PC-3 (cell line): ENCODE measurements around the gene PRKAR1B. TPM values are rescaled to one million over a fixed set of nuclear protein-coding genes. Genes with fewer than 3 reads are reported as not detected.

Experiments
- ATAC-seq: fragments of 200-7000 bp; cut with Tn5 transposase; 2 replicates; pipeline ENCODE4 v1.9.1; 2020; ENCODE audit warnings: mild to moderate bottlenecking, moderate library complexity
- BruUV-seq: library from RNA; stranded (reverse); fragments of 400-500 nt; replicated peaks from 2 replicates; lab custom pipeline; 2021; lab: Mats Ljungman, UMichigan
- CTCF ChIA-PET: fragments of 300-600 bp; sonication (Branson Sonifier 250); formaldehyde crosslinking; loops from one replicate; lab custom pipeline; 2022; ENCODE audit warnings: antibody characterized with exemption; lab: Charles Lee
- POLR2A ChIA-PET: fragments of 300-600 bp; sonication (Branson Sonifier 250); formaldehyde crosslinking; loops from one replicate; lab custom pipeline; 2022; ENCODE audit warnings: antibody characterized with exemption; ENCODE audit not compliant: unreplicated experiment; lab: Charles Lee
- DNase-seq: peaks from one replicate; pipeline ENCODE4 v3.0.0-alpha.2; 2015
- H2AFZ ChIP-seq: fragments of 300-600 bp; sonication (generic); 2 replicates; pipeline ENCODE4 v1.6.0; 2016; ENCODE audit warnings: antibody characterized with exemption, low read length
- H3F3A ChIP-seq: fragments of 300-600 bp; sonication (generic); one replicate; pipeline ENCODE4 v1.6.0; 2017; ENCODE audit warnings: antibody characterized with exemption, low read length, control low read depth, mild to moderate bottlenecking; ENCODE audit not compliant: unreplicated experiment
- H3K27ac ChIP-seq: fragments of 300-600 bp; sonication (generic); 2 replicates; pipeline ENCODE4 v1.5.1; 2016; ENCODE audit warnings: mild to moderate bottlenecking, low read length
- H3K27me3 ChIP-seq: fragments of 300-600 bp; sonication (generic); 2 replicates; pipeline ENCODE4 v1.6.1; 2016; ENCODE audit warnings: low read length, mixed read lengths
- H3K36me3 ChIP-seq: fragments of 300-600 bp; sonication (generic); 2 replicates; pipeline ENCODE4 v1.6.1; 2016; ENCODE audit warnings: low read depth, mixed run types, low read length, mixed read lengths
- H3K4me1 ChIP-seq: fragments of 300-600 bp; sonication (generic); 2 replicates; pipeline ENCODE4 v1.5.1; 2016; ENCODE audit warnings: low read length; ENCODE audit not compliant: insufficient read depth
- H3K4me2 ChIP-seq: fragments of 300-600 bp; sonication (generic); 2 replicates; pipeline ENCODE4 v1.6.0; 2016; ENCODE audit warnings: low read length
- H3K4me3 ChIP-seq: fragments of 300-600 bp; sonication (generic); 2 replicates; pipeline ENCODE4 v1.5.1; 2016; ENCODE audit warnings: mild to moderate bottlenecking, low read length, mixed read lengths
- H3K79me2 ChIP-seq: fragments of 300-600 bp; sonication (generic); 2 replicates; pipeline ENCODE4 v1.6.1; 2017; ENCODE audit warnings: low read length, mixed read lengths
- H3K9ac ChIP-seq: fragments of 300-600 bp; sonication (generic); 2 replicates; pipeline ENCODE4 v1.6.0; 2016; ENCODE audit warnings: mild to moderate bottlenecking, low read length
- H3K9me2 ChIP-seq: fragments of 300-600 bp; sonication (generic); replicated peaks from 2 replicates; pipeline ENCODE4 v1.6.1; 2016; ENCODE audit warnings: mixed run types, low read length, mixed read lengths
- H3K9me3 ChIP-seq: fragments of 300-600 bp; sonication (generic); 2 replicates; pipeline ENCODE4 v1.6.1; 2016; ENCODE audit warnings: low read length, mixed read lengths
- H4K20me1 ChIP-seq: fragments of 300-600 bp; sonication (generic); 2 replicates; pipeline ENCODE4 v1.6.1; 2016; ENCODE audit warnings: low read length, mixed read lengths
- EZH2 ChIP-seq: fragments of 300-600 bp; sonication (generic); IDR thresholded peaks from one replicate; pipeline ENCODE4 v1.6.1; 2017; ENCODE audit warnings: antibody characterized with exemption, mild to moderate bottlenecking, low read length; ENCODE audit not compliant: unreplicated experiment
- EZH2phosphoT487 ChIP-seq: fragments of 300-600 bp; sonication (generic); IDR thresholded peaks from 2 replicates; pipeline ENCODE4 v1.6.1; 2018; ENCODE audit warnings: mild to moderate bottlenecking, antibody characterized with exemption, low read length, borderline replicate concordance
- intact Hi-C: fragments of 100-400 bp; cut with micrococcal nuclease; formaldehyde crosslinking; loops from 2 replicates; pipeline ENCODE4 v1.9.0; 2023
- total RNA-seq: library from RNA; depleted of rRNA; stranded (reverse); fragments of >200 nt; gene quantifications from 2 replicates; pipeline ENCODE4 v1.2.3, GENCODE V29; 2014
- TF ChIP-seq, protein P1 (sequence below): fragments of 300-600 bp; sonication (generic); conservative IDR thresholded peaks from 2 replicates; pipeline ENCODE4 v1.5.1; 2017; ENCODE audit warnings: antibody characterized with exemption, low read depth, mild to moderate bottlenecking, low read length

Gene PRKAR1B
- total RNA-seq, 1 experiment from 2014 or later, result 15.6 TPM

DNA sequence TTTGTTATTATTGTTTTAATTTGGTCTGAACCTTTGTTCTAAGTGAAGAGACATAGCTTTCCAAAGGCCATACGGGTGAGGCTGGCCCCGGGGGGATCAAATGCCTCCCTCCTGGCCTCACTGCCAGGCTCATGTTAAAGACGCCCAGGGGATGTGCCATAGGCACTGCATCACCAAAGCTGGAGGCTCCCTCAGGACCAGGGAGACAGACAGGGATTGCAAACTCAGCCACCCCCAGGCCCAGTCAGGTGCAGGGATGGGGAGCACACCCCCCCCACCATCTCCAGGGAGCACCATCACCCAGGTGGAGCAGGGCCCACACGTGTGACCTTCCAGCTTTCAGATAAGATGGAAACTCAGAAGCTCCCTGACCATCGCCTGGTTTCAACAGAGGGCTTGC, 96.5 kb downstream of the PRKAR1B start:
- peaks cover 11% of the 10 kb centered on the region; the same call in 1 of the 2 replicates for H3K79me2 ChIP-seq
- DNase-seq, result no peak
- TF ChIP-seq, protein P1, sequence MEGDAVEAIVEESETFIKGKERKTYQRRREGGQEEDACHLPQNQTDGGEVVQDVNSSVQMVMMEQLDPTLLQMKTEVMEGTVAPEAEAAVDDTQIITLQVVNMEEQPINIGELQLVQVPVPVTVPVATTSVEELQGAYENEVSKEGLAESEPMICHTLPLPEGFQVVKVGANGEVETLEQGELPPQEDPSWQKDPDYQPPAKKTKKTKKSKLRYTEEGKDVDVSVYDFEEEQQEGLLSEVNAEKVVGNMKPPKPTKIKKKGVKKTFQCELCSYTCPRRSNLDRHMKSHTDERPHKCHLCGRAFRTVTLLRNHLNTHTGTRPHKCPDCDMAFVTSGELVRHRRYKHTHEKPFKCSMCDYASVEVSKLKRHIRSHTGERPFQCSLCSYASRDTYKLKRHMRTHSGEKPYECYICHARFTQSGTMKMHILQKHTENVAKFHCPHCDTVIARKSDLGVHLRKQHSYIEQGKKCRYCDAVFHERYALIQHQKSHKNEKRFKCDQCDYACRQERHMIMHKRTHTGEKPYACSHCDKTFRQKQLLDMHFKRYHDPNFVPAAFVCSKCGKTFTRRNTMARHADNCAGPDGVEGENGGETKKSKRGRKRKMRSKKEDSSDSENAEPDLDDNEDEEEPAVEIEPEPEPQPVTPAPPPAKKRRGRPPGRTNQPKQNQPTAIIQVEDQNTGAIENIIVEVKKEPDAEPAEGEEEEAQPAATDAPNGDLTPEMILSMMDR, result no peak
- TF ChIP-seq EZH2phosphoT487, result no peak
- ATAC-seq, result no peak
- no peaks in the 10 kb centered on the region for H3K9me3 ChIP-seq
- ChIA-PET POLR2A (no interaction called here), CTCF (interaction anchor here (0.6 kb wide), 1 partner anchor 32 kb away, joined by 3 read pairs; no protein-coding TSS in a partner anchor)
- no peaks in the 10 kb centered on the region for H3K9me2 ChIP-seq
- no peak overlapping the region for H2AFZ ChIP-seq
- H3K36me3 ChIP-seq, result no peaks in the 10 kb centered on the region
- H3K4me1 ChIP-seq, result peaks cover 7% of the 10 kb centered on the region
- no peak overlapping the region for H3K4me3 ChIP-seq
- no TSS peak for BruUV-seq
- no peaks in the 10 kb centered on the region for H3F3A ChIP-seq
- H3K9ac ChIP-seq, result no peak overlapping the region
- H3K27ac ChIP-seq, result no peak overlapping the region
- H4K20me1 ChIP-seq, result no peaks in the 10 kb centered on the region
- H3K27me3 ChIP-seq, result no peaks in the 10 kb centered on the region
- intact Hi-C loops, result no loop called here
- H3K4me2 ChIP-seq, result no peak overlapping the region

DNA sequence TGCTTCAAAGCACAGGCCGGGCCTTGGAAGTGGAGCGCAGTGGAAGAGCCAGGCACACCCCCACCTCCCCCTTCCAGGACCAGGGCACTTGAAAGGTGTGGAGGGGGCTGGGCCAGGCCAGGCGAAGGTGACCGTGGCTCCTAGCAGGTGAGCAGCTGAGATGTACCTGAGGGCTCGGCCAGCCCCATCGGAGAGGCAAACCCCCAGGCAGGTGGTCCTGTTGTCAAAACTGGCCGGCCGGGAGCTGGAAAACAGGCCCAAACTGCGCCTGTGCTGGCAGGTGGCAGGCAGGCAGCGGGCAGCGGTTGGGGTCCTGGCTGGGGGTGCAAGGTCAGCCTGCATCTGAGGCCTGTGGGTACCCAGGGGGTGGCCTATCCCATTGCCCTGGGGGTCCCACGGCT, 97.0 kb downstream of the PRKAR1B start:
- Histone ChIP-seq H2AFZ (no peak overlapping the region), H3F3A (no peaks in the 10 kb centered on the region), H3K4me2 (no peak overlapping the region), H3K27ac (no peak overlapping the region), H3K79me2 (peaks cover 9% of the 10 kb centered on the region; the same call in 1 of the 2 replicates), H3K4me3 (no peak overlapping the region), H4K20me1 (no peaks in the 10 kb centered on the region), H3K36me3 (no peaks in the 10 kb centered on the region), H3K9me2 (no peaks in the 10 kb centered on the region), H3K9ac (no peak overlapping the region), H3K27me3 (no peaks in the 10 kb centered on the region), H3K4me1 (peaks cover 2% of the 10 kb centered on the region), H3K9me3 (no peaks in the 10 kb centered on the region)
- TF ChIP-seq EZH2phosphoT487 (no peak), EZH2 (no peak)
- TF ChIP-seq, protein P1, result no peak
- ATAC-seq (no peak), DNase-seq (no peak)
- ChIA-PET CTCF (interaction anchor here (0.6 kb wide), 1 partner anchor 32 kb away, joined by 3 read pairs; no protein-coding TSS in a partner anchor), POLR2A (no interaction called here)
- BruUV-seq, result no TSS peak
- intact Hi-C loops, result no loop called here

DNA sequence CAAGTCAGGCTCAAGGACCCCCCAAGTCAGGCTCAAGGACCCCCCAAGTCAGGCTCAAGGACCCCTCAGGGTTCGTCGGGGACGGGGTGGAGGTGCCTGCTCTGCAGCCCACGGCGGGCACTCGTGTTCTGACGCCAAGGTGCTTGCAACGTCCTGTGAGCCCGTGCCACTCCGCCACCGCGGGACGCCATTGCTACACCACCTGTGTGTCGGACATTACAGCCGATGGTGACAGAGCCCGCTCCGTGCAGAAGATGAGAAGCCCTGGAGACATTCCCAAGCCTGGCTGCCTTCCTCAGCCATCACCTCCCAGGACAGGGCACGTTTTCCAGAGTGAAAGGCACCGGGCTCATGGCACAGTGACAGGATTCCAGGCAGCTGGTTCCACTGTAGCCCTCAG, 98.3 kb downstream of the PRKAR1B start:
- H3K4me1 ChIP-seq, result no peaks in the 10 kb centered on the region
- H3K9me2 ChIP-seq, result no peaks in the 10 kb centered on the region
- no peaks in the 10 kb centered on the region for H3K9me3 ChIP-seq
- H3K79me2 ChIP-seq, result 0 out of 2 replicates have a peak, but pooled peaks cover 4% of the 10 kb centered on the region
- CTCF ChIA-PET, result no interaction called here
- no peaks in the 10 kb centered on the region for H3F3A ChIP-seq
- DNase-seq, result no peak
- intact Hi-C loops, result no loop called here
- no peaks in the 10 kb centered on the region for H4K20me1 ChIP-seq
- no peak overlapping the region for H3K9ac ChIP-seq
- POLR2A ChIA-PET, result no interaction called here
- H2AFZ ChIP-seq, result no peak overlapping the region
- no peaks in the 10 kb centered on the region for H3K36me3 ChIP-seq
- no peaks in the 10 kb centered on the region for H3K27me3 ChIP-seq
- TF ChIP-seq, protein P1, result no peak
- TF ChIP-seq EZH2phosphoT487 (no peak), EZH2 (no peak)
- no peak overlapping the region for H3K27ac ChIP-seq
- H3K4me2 ChIP-seq, result no peak overlapping the region
- no TSS peak for BruUV-seq
- H3K4me3 ChIP-seq, result no peak overlapping the region
- ATAC-seq, result no peak
